Activated CD8-positive, alpha-beta memory T cell treated with anti-CD3 and anti-CD28 coated beads, Interleukin-2, amount 50 U/mL, for 1 hour (primary cell): Measurements from ENCODE around the gene PTPRN2.

Source experiments
- DNase-seq: peaks from one replicate; pipeline ENCODE4 v3.0.0-alpha.2; 2020; ENCODE audit errors: extremely low read depth

The PTPRN2 gene

DNA sequence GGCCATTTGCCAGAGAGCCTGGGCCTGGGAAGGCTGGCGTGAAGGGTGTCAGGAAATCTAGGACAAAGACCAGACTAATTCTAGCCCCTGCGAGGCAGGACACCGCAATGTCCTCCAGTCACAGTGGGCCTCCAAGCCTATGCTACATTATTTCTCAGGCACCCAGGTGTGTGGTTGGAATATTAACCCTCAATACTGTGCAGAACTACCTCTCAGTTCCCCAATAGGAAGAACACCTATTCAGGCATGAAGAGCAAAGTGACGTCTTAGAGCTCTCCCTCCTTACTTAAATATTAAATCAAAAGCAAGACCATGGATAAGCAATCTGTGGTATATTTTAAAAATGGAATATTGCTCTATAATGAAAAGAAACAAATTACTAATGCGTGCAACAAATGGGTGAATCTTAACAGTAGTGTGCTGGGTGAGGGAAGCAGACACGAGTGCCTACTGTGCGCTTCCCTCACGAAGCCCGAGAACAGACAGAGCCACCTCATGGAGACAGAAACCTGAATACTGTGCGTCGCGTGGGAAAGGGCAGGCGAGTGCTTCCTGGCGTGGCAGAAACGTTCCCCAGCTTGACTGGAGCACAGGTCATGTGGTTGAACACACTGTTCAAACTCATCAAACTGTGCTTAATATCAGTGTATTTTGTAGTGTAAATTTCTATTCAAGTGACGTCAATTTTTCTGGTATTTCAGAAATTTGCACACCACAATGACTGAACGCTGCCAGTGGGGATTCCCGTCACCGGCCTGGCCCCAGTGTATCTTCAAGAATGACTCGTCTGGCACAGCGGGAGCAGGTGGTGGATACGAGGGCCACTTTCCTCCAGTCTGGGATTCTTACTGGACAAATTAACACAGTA, 15.5 kb upstream of the PTPRN2 start:
- no peak for DNase-seq

DNA sequence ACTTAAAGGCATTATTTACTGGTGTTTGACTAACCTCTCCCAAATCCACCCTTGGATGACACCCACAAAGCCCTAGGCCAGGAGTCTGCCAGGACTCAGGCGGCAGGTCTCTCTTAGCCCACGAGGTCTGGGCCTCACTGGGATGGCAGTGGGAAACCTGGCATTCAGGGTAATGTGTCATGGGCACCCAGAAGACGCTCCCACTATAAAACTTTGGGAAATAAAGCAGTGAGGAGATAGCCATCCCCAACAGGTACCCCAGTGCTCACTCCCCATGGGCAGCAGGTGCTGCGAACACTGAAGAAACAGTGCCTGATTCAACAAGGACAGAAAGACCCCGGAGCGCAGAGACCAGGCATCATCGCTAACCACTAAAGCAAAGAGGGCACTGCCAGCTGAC, 14.4 kb upstream of the PTPRN2 start:
- DNase-seq, result no peak

DNA sequence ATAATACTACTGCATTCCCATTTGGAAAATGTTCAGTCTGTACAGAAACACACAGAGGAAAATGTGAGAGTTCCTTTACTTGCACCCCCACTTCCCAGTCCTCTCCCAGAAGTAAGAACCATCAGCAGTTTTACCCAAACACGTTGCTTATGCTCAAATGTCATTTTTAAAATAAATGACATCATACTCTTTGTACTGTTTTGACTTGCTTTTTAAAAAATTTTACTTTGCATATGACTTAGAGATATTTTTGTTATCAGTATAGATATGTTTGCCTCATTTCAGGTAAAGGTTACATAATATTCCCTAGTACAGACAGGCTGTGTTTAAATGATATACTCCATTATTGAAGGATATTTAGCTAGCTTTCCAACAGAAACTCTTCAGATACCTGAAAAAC, 13.5 kb upstream of the PTPRN2 start:
- DNase-seq, result no peak

DNA sequence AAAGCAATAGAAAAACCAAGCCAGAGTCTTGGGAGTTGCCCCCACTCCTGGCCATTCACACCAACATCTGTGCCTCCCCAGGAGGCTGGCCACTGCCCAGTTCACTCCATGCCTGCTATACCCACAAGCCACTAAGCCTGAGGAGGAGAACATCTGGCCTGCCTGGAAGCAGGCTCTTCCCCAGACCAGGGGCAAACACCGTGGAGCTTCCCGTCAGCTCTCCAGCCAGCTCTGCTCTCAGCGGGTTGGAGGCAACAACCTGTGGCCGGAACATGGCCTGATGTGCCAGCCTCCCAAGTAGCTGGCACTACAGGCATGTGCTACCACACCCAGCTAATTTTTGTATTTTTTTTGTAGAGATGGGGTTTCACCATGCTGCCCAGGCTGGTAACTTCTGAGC, 9.1 kb upstream of the PTPRN2 start:
- DNase-seq, result no peak

DNA sequence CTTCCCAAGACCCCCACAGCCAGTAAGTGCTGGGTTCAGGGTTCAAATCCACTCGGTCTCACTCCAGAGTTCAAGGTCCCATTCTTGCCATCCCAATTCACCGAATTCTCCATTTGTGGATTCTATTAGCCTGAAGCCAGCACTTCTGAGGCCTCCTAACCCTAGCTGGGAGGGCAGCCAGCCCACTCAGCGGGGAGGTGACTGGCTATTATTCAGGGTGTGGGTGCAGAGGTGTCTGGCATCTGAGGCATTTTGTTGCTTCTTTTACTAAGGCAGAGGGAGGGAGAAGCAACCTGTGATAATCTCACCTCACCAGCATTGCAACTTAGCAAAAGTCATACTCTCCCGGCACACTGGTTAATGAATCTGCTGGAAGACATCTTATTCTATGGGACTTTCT, 8.7 kb upstream of the PTPRN2 start:
- no peak for DNase-seq

DNA sequence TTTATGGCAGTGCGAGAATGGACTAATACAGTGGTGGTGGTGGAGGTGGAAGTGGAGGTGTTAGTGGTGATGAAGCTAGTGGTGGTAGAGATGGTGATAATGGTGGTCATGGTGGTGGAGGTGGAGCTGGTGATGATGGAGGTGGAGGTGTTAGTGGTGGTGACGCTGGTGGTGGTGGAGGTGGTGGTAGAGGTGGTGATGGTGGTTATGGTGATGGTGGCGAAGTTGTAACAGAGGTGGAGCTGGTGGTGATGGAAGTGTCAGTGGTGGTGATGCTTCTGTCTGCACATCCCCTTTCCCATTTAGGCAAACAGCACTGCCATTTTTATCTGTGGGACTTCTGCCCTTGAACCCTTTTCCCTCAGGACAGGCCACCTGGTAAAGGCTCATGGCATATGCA, 7.4 kb upstream of the PTPRN2 start:
- DNase-seq, result no peak

DNA sequence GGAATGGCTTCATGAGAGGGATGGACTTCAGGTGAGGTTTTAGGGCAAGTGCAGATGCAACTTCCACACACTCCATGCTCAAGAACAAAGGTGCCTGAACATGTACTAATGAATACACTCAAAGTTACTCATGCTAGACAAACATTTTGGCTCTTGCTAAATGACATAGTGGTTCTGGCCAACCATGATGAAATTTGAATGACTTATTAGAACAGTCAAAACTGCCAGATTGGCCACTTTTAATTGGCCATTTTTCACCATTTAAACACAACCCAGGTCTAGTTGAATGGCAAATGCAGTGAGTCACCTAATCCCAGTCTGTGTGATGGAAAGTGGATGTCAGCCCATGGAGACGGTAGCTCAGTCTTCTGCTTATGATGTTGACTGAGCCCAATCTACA, 4.9 kb upstream of the PTPRN2 start:
- DNase-seq, result no peak

DNA sequence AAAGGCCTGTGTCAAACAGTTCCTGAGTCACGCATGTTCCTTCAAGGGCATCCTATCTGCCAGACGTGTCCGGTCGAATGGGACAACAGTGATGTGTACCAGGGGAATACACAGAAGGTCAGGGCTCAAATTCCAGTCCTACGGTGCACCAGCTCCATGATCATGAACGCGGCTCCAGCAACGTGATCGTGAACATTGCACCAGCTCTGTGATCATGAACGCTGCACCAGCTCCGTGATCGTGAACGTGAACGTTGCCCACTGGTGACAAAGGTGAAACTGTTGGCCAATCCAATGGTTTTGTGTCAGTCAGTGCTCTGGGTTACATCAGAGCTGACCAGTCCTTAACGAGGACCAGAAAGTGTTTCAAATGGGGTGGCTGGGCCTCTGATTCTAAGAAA, 4.3 kb upstream of the PTPRN2 start:
- no peak for DNase-seq

DNA sequence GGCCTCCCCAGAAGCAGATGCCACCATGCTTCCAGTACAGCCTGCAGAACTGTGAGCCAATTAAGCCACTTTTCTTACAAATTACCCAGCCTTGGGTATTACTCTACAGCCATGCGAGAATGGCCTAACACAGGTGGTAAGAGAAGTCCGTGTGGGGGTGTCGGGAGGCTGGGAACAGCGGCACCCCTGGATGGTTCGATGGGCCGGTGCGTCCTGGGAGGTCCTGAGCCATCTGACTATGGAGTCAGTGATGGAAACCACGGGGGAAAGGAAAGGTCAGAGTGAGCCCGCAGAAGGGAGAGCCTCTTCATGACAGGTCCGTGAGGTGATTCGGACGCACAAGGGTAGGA, 2.5 kb upstream of the PTPRN2 start:
- DNase-seq, result no peak

DNA sequence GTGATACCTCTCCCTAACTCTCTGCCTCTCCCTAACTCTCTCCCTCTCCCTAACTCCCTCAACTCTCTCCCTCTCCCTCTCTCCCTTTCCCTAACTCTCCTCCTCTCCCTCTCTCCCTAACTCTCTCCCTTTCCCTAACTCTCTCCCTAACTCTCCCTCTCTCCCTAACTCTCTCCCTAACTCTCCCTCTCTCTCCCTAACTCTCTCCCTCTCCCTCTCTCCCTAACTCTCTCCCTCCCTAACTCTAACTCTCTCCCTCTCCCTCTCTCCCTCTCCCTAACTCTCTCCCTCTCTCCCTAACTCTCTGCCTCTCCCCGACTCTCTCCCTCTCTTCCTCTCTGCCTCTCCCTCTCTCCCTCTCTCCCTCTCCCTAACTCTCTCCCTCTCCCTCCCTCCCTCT, 2.0 kb upstream of the PTPRN2 start:
- DNase-seq, result no peak

DNA sequence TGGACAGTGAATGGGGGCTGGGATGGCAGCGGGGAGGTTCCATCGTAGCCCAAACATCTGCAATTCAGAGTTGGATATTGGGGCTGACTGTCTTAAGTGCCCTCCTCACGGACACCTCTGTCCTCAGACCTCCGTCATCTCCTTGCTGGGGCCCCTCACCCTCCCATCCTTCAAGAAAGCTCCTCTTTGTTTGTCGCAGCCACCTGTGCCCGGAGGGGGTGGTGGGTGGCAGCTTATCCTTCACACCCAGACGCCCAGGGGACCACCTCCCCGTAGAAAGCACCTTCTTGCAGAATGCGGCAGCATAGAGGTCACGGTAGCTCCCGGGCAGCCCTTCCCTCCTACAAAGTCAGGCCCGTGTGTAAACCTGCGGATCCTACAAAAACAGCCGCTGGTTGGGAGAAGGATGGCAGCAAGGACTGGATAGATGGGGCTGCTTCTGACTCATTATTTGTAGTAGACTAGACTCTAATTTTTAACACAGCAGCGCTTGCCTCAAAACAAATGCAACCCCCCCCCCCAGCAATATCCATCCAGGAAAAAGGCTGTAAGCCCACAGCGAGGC, 1.3 kb upstream of the PTPRN2 start:
- no peak for DNase-seq

DNA sequence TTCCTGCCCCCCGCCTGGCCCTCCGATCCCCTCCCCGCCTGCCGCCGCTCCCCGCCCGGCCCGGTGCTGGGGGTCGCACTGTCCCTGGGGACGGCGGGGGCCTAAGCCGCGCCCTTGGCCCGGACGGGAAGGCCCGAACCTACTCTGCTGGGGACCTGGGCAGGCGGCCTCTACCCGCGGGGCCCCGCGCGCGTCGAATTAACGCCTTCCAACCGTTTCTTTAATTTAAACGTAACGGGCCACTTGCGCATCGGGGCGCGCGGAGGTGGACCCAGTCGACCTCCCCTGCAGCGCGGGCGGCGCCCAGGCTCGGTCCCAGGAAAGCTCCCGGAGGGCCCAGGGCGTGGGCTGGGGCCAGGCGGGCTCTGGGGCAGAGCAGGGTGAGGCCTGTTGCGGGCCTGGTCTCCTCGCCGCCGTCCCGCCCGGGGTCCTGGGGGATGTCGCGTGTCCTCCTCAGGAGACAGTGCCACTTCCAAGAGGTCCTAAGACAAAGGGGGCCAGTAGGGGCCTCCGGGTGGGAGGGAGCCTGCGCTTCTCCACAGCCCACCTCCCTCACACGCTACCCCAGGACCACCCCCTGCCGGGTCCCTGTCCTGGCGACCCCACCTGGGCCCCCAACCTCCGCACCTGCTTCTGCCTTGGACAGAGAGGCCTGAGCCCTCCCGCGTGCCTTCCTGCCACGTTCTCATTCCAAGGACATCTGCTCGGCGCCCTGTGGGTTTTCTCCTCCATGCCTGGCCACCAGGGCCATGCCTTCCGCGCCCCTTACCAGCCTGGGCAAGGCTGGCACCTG, 658 bp upstream of the PTPRN2 start:
- no peak for DNase-seq

DNA sequence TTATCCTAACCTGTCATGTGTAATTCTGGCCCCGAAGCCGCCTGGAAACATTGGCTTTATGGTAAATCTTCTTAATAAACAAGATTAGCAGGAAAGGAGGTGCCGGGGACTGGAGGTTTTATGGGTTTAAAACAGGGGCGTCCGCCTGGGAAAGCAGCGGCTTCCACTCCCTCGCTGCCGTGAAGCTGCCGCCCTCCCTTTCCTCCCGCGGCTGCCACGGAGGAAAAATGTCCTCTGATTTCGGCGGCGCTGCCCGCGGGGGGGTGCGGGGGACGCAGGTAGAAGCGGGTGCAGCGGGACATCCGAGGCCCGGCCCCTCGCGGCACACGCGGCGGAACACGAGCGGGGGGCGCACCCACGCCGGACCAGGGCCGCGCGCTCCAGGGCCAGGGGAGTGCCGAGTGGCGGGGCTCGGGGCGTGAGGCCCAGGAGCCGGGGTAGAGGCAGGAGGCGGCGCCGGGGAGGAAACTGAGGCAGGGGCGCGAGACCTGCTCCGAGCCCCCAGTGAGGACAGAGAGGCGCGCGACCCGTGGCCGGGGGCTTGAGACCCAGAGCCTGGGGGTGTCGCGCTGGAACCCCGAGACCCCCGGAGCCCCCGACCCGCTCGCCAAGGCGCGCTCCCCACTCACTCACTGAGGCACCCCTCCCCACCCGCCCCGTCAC, 993 bp downstream of the PTPRN2 start:
- no peak for DNase-seq

DNA sequence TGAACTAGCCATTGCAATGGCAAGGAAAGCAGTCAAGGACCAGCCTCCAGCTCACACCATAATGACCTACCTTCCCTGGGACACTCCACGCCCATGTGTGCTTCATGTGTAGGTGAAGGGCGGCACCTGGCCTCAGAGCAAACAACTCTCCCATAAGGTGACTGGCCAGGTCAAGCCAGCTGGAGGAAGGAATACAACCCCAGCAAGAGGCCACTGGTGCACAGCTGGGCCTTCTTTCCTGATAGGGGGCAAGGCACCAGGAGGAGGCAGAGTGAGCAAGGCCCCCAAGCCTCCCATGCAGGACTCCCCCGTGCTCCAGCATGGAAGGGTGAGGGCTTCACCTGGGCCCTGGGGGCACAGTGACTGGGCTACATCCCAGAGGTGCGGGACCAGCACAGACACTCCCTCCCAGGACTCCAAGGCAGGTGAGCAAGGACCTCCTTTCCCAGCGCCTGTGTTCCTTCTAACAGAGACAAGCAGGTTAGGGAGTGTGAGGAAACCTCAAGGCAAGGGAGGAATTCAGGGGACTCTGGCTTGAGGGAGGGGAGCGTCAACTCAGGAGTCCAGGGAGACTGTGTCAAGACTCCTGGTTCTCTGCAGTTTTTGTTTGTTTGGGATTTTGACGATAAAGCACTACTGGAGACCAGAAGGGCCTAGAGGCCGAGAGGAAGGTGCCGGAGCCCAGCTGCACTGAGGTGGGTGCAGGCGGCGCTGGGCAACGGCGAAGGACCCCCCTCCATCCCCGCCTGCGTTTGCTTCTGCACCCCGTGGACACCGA, 1.7 kb downstream of the PTPRN2 start:
- no peak for DNase-seq

DNA sequence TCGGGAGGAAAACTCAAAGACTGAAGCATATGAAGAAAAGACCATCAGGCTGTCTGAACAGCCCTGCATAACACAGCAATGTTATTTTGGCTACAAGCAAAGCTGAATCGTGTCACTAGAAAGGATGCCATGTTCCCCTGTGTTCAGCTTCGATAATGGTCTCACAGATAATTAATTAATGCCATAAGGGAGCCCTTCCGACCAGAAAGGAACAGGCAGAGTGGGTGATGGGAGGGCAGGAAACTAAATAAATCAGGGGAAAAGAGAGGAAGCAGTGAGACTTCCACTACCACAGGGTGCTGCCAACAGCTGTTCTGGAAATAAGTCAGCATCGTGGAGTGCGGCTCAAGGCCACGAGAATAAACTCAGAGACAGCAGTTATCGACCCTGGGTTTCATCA, 3.2 kb downstream of the PTPRN2 start:
- no peak for DNase-seq

DNA sequence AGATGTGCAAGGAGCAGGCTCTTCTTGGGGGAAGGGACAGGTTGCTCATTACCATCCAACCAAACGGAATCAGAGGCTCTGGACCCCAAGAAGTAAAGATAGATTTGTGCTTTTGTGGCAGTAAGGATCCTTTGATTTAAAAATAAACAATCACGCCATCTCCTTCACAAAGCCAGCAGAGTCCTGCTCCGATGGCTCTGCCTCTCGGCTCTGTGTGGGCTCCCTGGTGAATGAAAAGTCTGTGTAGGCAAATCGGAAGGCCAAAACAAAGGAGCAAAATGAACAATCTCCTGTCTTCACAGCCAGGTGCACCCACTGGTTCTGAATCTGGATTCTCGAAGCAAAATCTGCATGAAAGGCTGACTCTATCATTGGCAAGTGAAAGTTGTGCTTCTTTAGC, 3.8 kb downstream of the PTPRN2 start:
- no peak for DNase-seq

DNA sequence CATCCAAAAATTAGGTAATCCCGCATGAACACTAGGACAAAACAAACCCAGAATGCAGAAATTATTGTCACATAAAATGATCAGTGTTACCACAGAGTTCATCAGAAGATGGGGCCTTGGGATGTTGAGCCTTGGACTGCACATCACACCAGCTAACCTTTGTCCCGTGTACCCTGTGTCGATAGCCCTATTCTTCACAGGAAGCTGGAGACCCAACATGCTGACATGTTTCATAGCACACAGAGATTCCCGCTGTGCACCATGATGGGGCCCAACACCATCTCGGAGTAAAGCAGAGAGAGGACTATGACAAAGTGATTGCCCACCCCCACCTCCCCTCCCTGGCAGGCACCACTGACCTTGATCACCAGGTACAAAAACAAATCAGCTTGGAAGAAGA, 4.5 kb downstream of the PTPRN2 start:
- DNase-seq, result no peak

DNA sequence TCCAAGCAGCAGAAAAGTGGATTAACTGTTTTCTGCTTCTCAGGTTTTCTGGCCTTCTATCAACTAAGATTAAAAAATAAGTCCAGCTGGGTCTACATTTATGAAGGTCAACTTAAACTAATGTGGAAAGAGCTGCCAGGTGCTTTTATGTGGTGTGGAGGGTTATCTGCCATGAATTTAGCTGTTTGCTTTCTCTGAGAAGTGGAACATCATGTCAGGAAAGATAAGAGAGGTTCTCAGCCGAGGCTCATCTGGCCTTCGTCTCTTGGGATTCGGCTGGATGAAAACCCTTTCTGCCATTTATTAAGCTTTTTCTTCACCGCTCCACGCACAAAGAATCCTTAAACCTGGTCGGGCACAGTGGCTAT, 5.5 kb downstream of the PTPRN2 start:
- DNase-seq, result no peak

DNA sequence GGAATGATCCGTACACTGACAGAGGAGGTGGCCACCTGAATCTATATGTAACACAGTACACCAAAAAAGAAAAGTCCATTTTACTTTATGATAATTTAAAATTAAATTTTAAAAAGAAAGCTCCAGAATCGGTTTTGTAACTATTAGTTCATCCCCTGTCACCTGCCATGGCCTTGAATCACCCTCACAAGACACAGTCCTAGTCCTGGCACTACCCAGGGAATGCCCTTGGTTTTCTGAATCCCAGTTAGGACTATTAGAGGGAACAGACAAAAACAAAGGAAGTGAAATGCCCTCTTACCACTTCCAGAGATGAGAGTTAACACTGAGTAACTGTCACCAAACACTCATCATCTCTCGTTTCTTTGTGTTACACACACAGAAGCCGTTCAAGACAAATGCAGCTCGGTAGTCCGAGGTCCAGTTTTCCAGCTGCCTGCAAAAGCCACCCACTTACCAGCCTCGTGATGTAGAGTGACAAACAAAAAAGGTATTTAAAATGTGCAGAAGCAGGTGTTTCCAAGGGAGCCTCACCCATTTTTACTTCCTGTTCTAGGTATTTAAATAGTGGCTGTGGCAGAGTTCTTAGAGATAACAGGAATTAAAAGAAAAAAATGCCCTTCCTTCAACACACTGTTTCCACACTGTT, 6.1 kb downstream of the PTPRN2 start:
- no peak for DNase-seq

DNA sequence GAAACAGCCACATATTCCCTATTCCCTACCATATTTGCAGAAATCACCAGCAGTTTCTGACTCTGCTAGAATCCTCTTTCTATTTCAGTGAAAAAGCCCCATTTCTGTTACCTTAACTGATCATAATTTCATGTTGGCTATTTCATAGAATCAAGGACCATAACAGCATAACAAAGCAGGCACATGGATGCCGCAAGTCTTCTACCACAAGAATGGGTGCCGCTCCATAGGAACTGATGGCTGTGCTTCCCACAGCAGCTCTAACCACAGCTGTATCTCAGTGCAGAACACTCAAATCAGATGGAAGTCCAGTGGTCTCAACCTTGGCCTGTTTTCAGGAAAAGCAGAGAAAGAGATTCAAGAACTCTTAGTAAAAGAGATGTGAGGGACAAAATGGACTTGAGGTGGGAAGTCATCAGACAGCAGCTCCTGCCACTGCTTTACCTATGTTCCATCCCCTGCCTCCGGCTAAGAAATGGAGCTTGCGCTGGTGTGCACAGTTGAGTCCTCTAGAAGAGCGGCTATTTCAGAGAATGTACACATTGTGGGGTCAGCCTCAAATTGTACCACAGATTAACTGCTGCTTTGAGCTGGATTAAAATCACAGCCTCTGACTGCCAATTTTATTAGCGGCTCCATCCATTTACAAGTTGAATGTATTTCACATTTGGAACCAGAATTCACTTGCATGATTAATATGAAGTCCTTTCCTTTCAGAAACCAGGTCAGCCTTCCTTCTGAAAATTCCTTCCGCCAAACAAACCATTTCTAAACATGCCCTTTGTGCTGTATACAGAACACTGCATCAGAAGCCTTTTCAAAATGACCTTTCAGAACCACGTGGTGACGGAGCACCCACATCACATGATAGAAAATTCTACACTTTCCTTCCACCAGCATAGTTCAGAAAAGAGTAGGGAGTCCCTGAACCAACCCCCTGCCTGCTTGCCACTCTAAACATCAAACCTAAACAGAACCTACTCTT, 7.7 kb downstream of the PTPRN2 start:
- DNase-seq, result no peak
